ENCODE measurements around the gene NELL1.

The NELL1 gene

GRCh38 chr11:21474529-21474928 is 805.1 kb downstream of the NELL1 start:
- DNase-seq (ENCODE audit: low read depth), result no peak
- in situ Hi-C loops (cut with HindIII; ENCODE audit: low sequenced_read_pairs), result no loop called here
- TF ChIP-seq CTCF (IDR thresholded peaks at IDR 0.05; ENCODE audit: low read depth, low read length, missing control alignments), result no peak
- no peak overlapping the region for H3K4me3 ChIP-seq (ENCODE audit: low read depth, low read length)

- TF ChIP-seq CTCF (IDR thresholded peaks at IDR 0.05; ENCODE audit: low read depth, low read length, missing control alignments), result no peak
- H3K4me3 ChIP-seq (ENCODE audit: low read depth, low read length), result no peak overlapping the region
- in situ Hi-C loops (cut with HindIII; ENCODE audit: low sequenced_read_pairs), result no loop called here
- DNase-seq (ENCODE audit: low read depth), result no peak
Observed at GRCh38 chr11:21475276-21475675, 805.9 kb downstream of the NELL1 start.

GRCh38 chr11:21476588-21476987 is 807.2 kb downstream of the NELL1 start:
- TF ChIP-seq CTCF (IDR thresholded peaks at IDR 0.05; ENCODE audit: low read depth, low read length, missing control alignments), result no peak
- in situ Hi-C loops (cut with HindIII; ENCODE audit: low sequenced_read_pairs), result no loop called here
- DNase-seq (ENCODE audit: low read depth), result no peak

GRCh38 chr11:21480240-21480639 is 810.9 kb downstream of the NELL1 start:
- no peak for TF ChIP-seq CTCF (IDR thresholded peaks at IDR 0.05; ENCODE audit: low read depth, low read length, missing control alignments)
- DNase-seq (ENCODE audit: low read depth), result no peak
- H3K4me3 ChIP-seq (ENCODE audit: low read depth, low read length), result no peak overlapping the region
- in situ Hi-C loops (cut with HindIII; ENCODE audit: low sequenced_read_pairs), result no loop called here

More at GRCh38 chr11:21476588-21476987, 807.2 kb downstream of the NELL1 start:
- no peak overlapping the region for H3K4me3 ChIP-seq (ENCODE audit: low read depth, low read length)

- TF ChIP-seq CTCF (IDR thresholded peaks at IDR 0.05; ENCODE audit: low read depth, low read length, missing control alignments), result no peak
- DNase-seq (ENCODE audit: low read depth), result no peak
- no peak overlapping the region for H3K4me3 ChIP-seq (ENCODE audit: low read depth, low read length)
- in situ Hi-C loops (cut with HindIII; ENCODE audit: low sequenced_read_pairs), result no loop called here
Observed at GRCh38 chr11:21481255-21481654, 811.9 kb downstream of the NELL1 start.

- no peak for TF ChIP-seq CTCF (IDR thresholded peaks at IDR 0.05; ENCODE audit: low read depth, low read length, missing control alignments)
- no peak overlapping the region for H3K4me3 ChIP-seq (ENCODE audit: low read depth, low read length)
- in situ Hi-C loops (cut with HindIII; ENCODE audit: low sequenced_read_pairs), result no loop called here
- no peak for DNase-seq (ENCODE audit: low read depth)
Observed at GRCh38 chr11:21484039-21484438, 814.7 kb downstream of the NELL1 start.

GRCh38 chr11:21485006-21485405 is 815.6 kb downstream of the NELL1 start:
- in situ Hi-C loops (cut with HindIII; ENCODE audit: low sequenced_read_pairs), result no loop called here
- H3K4me3 ChIP-seq (ENCODE audit: low read depth, low read length), result no peak overlapping the region
- no peak for TF ChIP-seq CTCF (IDR thresholded peaks at IDR 0.05; ENCODE audit: low read depth, low read length, missing control alignments)
- no peak for DNase-seq (ENCODE audit: low read depth)
